GM18520 (cell line): ENCODE data around the gene TNFRSF18.
"Not testable (repeated sequence)": the region's sequence is repeated elsewhere in the genome, so short reads cannot be mapped to it uniquely, and the experiment has no call there.

Experiments
- ATAC-seq: cut with Tn5 transposase; IDR thresholded peaks from one replicate; pipeline ENCODE4 v1.9.1; 2021; ENCODE audit not compliant: unreplicated experiment

TNFRSF18 gene

GRCh38 chr1:1206376-1206965 lies at the start of gene TNFRSF18:
Gene TNFRSF18, minus strand, starts transcription at chr1:1206592. Its CDS starts 21 bp downstream, at chr1:1206571.
- ATAC-seq: no peak

DNA sequence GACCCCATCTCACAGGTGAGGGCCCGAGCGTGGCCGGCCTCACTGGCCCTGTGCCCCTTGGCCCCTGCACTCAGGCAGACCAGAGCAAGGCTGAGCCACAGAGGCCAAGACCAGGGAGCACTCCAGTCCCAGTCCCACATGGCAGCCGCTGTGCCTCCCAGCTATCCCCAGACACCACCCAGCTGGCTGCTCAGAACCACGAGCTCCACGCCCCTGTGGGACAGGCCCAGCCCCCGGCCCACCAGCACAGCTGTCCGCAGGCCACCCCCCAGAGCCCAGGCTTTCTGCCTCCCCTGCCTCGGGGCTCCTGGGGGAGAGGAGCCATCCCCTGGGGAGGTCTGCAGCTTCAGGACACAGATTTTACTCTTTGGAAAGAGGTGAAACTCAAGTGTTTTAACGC lies 49.2 kb upstream of the TNFRSF18 start:
- no peak for ATAC-seq

- ATAC-seq: no peak
Observed at GRCh38 chr1:1255078-1255477, 48.7 kb upstream of the TNFRSF18 start.

- no peak for ATAC-seq
Observed at GRCh38 chr1:1254667-1254998, 48.2 kb upstream of the TNFRSF18 start.

DNA sequence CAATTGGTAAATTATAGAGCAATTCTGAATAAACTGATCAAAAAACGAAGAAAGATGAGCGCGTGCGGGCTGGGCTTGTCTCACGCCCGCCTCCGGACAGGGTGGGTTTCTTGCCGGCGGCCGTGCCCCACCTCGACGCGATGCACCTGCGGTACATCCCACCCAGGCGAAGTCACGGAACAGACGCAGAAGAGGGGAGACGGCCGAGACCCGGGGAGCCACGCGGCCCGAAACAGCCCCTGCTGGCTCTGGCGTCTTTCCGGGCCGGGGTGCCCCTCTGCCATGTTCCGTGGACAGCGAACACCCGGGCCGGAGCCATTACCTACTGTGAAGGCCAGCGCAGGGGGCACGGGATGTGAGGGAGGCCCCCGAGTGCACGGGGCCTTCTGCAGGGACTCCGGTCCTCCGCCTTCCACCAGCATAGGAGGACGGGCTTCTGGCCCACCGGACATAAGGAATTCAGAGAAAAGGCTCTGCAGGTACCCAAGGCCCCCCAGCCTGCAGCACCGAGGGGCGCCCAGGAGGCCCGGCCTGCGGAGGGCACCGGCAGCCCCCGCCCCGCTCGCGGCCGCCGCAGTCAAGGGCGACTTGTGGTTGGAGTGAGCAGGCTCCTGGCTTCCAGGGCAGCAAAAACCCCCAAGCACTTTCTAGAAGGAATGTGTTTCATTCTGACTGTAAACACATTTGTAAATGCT lies 47.7 kb upstream of the TNFRSF18 start:
- ATAC-seq: no peak

DNA sequence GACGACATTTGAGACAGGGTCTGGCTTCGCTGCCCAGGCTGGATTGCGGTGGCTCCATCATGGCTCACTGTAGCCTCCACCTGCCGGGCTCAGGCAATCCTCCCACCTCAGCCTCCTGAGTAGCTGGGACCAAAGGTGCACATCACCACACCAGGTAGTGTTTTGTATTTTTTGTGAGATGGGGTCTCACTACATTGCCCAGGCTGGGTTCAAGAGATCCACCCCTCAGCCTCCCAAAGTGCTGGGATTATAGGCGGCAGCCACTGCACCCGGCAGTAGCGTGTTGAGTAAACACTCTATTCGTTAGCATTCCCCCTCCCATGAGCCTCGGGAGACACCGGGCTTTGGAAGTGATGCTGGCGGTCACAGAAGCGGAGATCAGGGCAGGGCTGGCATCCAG lies 46.9 kb upstream of the TNFRSF18 start:
- ATAC-seq: no peak

- ATAC-seq: no peak
Observed at GRCh38 chr1:1250786-1251284, 44.4 kb upstream of the TNFRSF18 start.

GRCh38 chr1:1248009-1248913 lies 41.9 kb upstream of the TNFRSF18 start:
- ATAC-seq: not testable (repeated sequence)

GRCh38 chr1:1247341-1247913 lies 41.0 kb upstream of the TNFRSF18 start:
- ATAC-seq: no peak

GRCh38 chr1:1246577-1247340 lies 40.4 kb upstream of the TNFRSF18 start, which contains the start of gene C1QTNF12:
Gene C1QTNF12, minus strand, starts transcription at chr1:1246722. Its CDS starts 32 bp downstream, at chr1:1246690.
- no peak for ATAC-seq

DNA sequence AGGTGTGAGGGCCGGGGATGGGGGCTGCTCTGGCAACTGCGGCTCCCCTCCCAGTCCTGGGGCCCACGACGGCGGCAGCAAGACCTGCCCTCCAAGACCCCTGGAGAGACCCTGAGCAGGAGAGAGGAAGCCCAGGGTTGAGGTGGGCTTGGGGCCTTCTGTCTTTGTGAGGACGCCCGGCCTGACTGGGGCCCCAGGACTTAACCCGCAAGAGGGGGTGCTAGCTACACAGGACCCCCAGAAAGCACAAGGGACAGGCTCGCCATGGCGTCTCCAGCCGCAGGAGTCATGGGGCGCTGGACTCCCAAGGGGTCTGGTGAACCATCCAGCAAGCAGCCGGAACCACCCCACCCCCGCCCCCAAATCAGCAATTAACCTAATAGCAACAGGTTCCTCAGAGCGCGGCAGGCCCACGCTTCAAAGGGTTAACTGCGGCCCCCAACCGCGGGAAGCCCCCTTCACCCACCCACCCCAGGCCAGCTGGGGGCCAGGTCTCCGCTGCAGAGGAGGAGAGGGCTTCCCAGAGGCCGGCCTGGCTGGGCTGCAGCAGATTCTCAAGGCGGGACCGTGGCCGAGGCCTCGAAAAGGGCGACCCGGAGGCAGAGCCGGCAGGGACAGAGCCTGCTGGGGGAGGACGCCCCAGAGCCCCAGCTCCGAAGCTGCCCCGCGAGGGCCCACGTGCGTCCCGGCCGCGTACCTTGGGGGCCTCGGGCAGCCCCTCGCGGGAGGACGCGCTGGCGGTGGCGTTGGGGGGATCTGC lies 39.6 kb upstream of the TNFRSF18 start:
- no peak for ATAC-seq

- ATAC-seq: no peak
Observed at GRCh38 chr1:1245178-1245816, 38.9 kb upstream of the TNFRSF18 start.

DNA sequence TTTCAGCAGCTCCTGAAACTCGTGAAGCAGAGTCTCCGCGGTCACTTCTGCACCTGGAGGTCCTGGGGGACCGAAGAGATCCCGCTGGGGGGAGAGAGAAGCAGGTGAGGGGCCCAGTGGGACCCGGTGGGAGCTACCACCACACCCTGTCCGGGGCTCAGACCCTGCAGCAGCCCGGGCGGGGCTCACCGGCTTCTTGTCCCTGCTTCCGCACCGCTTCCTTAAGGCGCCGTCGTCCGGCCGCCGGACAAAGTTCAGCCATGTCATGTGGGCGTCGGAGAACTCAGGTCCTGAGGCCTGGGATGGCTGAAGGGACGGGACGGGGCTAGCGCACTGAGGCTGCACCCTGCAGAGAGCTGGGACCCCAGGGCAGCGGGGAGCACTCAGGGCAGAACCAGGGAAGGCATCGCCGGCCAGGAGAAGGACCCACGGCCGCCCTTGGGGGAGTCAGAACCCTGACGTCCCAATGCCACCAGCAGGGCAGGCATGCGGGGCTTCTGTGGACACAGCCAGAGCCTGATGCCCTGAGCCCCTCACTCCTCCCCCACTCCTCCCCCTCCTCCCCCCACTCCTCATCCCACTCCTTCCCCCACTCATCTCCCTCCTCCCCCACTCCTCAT lies 37.9 kb upstream of the TNFRSF18 start:
- ATAC-seq: no peak

GRCh38 chr1:1243807-1244191 lies 37.4 kb upstream of the TNFRSF18 start:
- ATAC-seq: no peak

DNA sequence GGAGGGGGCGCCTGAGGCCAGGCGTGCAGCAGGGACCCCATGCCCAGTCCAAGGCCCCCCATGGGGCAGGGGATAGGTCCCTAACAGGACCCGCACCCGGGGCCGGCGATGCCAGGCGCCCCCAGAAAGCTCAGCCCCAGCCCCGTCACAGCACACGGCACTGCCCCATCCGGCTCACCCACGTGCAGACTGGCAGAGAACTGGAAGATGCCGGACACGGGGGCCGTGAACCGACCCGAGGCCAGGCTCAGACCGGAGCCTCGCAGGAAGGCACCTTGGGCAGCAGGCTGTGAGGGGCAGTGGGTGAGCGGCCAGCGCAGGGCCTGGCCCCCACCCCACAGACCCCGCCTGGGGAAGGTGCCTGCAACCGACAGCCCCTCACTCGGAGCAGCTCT lies 36.9 kb upstream of the TNFRSF18 start:
- no peak for ATAC-seq

GRCh38 chr1:1242461-1243265 lies 36.3 kb upstream of the TNFRSF18 start:
- no peak for ATAC-seq

DNA sequence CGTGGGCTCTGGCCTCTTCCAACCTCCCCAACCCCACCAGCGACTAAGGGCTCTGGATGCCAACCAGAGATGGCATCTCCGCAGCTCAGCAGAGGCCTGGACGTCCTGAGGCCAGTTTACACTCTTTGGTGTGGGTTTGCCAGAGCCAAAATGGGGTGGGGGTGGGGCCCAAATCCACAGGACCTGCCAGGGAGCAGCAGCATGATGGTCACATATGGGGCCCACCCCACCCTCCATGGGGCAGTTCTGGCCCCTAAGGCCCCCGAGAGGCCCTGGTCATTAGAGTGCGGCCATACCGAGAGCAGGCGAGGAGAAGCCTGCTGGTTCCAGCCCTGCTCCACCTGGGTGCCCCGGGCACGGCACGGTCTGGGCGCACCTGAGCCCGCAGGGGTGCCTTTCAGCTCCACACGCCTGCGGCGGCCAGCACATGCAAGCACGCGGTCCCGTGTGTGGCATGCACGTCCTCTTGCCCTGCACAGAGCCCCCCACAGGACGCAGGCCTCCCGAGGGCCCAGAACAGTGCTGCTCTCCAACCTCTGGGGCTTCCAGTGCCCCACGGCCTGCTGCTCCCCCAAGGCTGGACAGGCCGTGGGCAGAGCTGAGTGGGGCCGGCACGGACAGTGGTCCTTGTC lies 35.3 kb upstream of the TNFRSF18 start:
- no peak for ATAC-seq
